Measurements from ENCODE around the gene DUSP5.

The DUSP5 gene

DNA sequence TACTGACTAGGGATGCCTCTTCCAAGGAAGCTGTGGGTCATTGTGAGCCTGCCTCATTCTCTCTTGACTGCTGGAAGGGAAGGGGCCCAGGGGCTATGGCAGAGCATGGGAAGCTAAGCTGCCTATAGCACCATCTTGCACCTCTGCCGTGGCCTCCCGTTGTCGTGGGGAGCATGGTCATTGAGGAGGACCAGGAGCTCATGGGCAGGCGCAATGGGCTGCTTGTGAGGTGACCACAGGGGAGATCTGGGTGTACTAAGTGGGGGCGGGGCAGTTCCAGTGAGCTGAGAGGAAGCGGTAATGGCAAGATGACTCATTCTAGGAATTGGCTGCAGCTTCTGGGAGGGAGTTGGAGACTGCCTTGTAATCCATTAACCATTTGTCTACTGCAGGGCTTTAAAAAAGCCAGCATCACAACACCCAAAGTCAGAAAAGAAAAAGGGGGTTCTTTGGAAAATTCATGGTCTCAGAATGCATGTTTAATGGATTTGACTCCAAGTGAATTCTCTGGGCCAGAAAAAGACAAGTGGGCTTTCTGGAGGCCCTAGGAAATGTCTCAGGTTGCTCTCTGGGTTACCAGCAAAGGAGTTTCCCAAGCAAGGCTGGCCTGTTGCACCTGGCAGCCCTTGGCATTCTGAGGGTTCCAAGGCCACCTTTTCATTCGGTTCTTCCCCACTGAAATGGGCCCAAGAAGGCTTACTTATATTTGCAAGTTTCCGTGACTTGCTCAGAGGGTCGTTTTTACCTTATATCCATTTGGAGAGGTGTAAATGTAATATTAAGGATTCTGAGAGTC is 3.6 kb downstream of the DUSP5 start:
- peaks cover 21% of the 10 kb centered on the region for H3K36me3 ChIP-seq (ENCODE audit: insufficient read depth, low read length)
- H3K9ac ChIP-seq (ENCODE audit: low read depth, low read length), result peak overlapping the region; percentile 21; the same call in 1 of the 2 replicates
- no peaks in the 10 kb centered on the region for H3K9me3 ChIP-seq (ENCODE audit: control insufficient read depth, insufficient read depth, low read length)
- H3K4me1 ChIP-seq (ENCODE audit: insufficient read depth, low read length), result peaks cover 28% of the 10 kb centered on the region

DNA sequence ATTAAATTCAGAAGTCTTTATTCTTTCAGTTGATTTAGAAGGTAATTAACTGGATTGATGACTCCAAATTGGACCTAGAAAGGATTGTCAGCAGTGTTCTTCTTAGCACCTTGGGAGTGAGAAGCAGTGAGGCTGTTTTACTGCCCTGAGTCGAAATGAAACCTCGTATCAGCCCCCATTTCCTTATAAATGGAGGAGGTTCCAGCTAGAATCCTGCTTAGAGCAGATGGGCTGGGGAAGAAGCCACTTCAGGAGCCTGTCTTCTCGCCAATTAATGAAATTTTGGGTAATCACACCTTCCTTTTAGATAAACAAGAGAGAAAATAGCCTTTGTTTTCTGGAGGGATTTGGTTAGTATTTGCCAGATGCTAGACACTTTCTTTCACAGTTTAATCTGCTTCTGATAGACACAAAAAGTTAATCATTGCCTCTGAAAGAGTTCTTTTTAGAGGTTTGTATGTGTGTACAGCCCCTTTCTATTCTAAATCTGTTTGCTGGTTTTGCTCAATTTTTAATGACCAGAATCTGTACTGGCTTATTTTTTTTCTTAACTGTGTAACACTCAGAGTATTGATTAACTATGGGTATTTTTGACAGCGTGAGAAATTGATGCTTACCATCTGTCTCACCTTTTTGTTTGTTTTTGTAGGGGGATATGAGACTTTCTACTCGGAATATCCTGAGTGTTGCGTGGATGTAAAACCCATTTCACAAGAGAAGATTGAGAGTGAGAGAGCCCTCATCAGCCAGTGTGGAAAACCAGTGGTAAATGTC is 4.6 kb downstream of the DUSP5 start:
- no peaks in the 10 kb centered on the region for H3K9me3 ChIP-seq (ENCODE audit: control insufficient read depth, insufficient read depth, low read length)
- peaks cover 28% of the 10 kb centered on the region for H3K4me1 ChIP-seq (ENCODE audit: insufficient read depth, low read length)
- no peak overlapping the region for H3K9ac ChIP-seq (ENCODE audit: low read depth, low read length)
- peaks cover 26% of the 10 kb centered on the region for H3K36me3 ChIP-seq (ENCODE audit: insufficient read depth, low read length)

DNA sequence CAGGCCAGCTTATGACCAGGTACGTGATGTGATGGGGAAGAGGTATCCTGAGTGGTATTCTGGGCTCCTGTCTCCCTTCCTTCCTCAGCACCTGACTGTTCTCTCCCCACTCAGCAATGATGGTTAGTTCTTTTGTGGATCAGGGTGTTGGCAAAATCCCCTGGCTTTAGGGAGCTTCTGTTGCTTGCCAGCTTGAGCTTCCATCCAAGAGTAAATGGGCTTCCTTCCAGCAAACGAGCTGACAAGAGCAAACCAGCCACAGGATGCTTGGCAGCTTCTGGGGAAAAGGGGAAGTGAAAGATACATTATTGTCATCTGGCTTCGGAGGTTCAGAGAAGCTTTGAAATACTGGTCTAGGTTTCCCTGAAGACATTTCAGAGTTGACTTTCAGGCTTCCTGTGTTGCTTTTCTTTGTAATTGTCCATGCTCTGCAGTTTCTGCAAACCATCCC is 5.2 kb downstream of the DUSP5 start:
- Histone ChIP-seq H3K9ac (ENCODE audit: low read depth, low read length) (no peak overlapping the region), H3K4me1 (ENCODE audit: insufficient read depth, low read length) (peaks cover 32% of the 10 kb centered on the region), H3K36me3 (ENCODE audit: insufficient read depth, low read length) (peaks cover 32% of the 10 kb centered on the region), H3K9me3 (ENCODE audit: control insufficient read depth, insufficient read depth, low read length) (no peaks in the 10 kb centered on the region)

DNA sequence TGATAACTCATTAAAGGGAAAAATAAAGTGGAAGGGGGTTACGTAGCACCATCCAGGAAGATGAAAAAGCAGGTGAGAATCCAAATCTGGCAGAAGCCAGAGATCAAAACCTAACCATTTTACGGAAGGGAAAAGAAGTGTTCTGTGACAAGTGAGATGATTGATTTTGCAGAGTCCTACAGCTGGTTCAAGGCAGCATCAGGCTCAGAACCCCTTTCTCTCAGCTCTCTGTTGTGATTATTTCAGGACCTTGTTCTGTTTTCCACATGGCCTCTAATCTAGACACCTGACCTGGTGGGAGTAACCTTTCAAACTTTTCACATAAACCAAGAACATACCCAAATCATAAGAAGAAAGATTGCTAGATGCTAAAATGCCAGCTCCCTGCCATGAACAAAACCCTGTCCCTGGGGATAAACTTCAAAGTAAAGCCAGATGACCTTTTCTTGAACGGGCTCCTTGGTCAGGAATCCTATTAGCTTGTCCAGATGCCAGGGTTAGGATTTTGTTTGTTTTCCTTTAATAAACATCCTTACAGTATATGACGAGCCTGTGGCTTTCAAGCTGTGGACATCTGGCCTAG is 5.9 kb downstream of the DUSP5 start:
- Histone ChIP-seq H3K9me3 (ENCODE audit: control insufficient read depth, insufficient read depth, low read length) (no peaks in the 10 kb centered on the region), H3K4me1 (ENCODE audit: insufficient read depth, low read length) (peaks cover 33% of the 10 kb centered on the region), H3K9ac (ENCODE audit: low read depth, low read length) (no peak overlapping the region), H3K36me3 (ENCODE audit: insufficient read depth, low read length) (peaks cover 34% of the 10 kb centered on the region)

DNA sequence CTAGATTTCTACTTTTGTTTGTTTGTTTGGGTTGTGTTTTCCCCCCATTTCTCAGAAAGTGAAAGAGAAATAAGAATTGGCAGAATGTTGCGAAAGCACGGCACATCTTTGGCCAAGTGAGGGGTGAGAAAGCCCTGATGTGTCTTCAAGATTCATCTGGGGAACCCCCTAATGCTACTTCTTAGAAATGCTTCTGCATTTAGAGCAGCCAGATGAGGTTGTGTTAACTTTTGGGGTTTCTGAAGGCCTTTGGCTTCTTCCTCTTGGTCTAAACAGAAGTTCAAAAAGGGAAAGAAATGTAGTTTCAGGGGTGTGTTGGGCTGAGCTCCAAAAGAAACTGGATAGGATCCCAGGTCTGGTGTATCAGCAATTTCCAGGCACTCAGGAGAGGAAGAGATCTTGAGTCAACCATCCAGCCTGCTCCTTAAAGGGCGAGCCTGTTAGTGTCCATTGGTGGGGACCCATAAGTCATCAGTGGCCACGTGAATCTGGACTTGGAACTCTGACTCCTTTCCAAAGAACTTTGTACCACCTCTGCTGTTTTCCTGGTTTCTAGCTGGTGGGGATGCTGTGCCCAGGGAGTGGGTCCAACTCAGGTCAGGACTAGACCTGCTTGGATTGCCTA is 6.5 kb downstream of the DUSP5 start:
- H3K4me1 ChIP-seq (ENCODE audit: insufficient read depth, low read length), result peaks cover 33% of the 10 kb centered on the region
- no peak overlapping the region for H3K9ac ChIP-seq (ENCODE audit: low read depth, low read length)
- peaks cover 39% of the 10 kb centered on the region for H3K36me3 ChIP-seq (ENCODE audit: insufficient read depth, low read length)
- H3K9me3 ChIP-seq (ENCODE audit: control insufficient read depth, insufficient read depth, low read length), result no peaks in the 10 kb centered on the region

DNA sequence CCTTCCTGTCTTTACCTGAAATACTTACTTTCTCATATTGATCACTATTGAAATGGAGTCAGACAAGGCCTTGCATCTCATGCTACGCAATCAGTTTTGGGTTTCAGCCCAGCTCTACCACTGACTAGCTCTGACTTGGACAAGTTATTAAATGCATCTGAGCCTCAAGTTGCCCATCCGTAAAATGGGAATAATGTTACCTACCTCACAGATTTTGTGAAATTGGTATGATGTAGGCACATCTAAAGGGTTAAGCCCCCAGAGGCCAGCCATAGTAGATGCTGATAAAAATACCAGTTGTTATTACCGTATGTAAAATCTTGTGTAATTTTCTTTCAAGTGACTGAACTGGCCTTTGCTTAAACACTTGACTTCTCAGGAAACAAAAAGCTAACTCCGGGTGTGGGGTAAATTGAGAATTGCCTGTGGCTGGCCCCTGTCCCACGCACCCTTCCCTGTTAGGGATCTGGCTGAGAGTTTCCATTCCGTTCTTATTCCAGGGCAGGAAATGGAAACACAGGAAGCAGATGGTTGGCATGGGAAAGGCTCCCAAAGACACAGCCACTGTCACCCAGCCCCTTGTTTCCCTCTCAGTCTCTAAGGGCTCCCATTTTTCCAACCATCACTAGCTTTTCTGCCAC is 7.5 kb downstream of the DUSP5 start:
- no peak overlapping the region for H3K9ac ChIP-seq (ENCODE audit: low read depth, low read length)
- H3K4me1 ChIP-seq (ENCODE audit: insufficient read depth, low read length), result peaks cover 30% of the 10 kb centered on the region
- H3K36me3 ChIP-seq (ENCODE audit: insufficient read depth, low read length), result peaks cover 43% of the 10 kb centered on the region
- H3K9me3 ChIP-seq (ENCODE audit: control insufficient read depth, insufficient read depth, low read length), result no peaks in the 10 kb centered on the region

DNA sequence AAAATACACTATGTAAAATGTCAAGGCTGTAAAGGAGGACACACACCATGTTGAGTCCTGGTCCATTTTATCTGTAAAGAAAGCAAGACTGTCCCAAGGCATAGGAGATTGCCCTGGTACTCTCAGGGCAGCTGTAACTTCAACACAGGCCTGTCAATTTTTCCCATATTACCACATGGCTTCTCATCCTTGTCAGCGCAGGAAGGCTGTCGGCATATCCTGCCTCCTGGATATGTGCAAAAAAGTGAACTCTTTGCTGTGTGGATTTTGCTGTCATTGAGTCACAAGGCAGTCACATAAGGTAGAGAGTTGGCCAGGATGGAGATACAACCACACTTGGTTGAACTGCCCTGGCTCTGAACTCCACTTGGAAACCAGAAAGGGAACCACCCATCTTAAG is 8.7 kb downstream of the DUSP5 start:
- Histone ChIP-seq H3K36me3 (ENCODE audit: insufficient read depth, low read length) (peaks cover 49% of the 10 kb centered on the region), H3K9me3 (ENCODE audit: control insufficient read depth, insufficient read depth, low read length) (no peaks in the 10 kb centered on the region), H3K9ac (ENCODE audit: low read depth, low read length) (no peak overlapping the region), H3K4me1 (ENCODE audit: insufficient read depth, low read length) (peaks cover 20% of the 10 kb centered on the region)

DNA sequence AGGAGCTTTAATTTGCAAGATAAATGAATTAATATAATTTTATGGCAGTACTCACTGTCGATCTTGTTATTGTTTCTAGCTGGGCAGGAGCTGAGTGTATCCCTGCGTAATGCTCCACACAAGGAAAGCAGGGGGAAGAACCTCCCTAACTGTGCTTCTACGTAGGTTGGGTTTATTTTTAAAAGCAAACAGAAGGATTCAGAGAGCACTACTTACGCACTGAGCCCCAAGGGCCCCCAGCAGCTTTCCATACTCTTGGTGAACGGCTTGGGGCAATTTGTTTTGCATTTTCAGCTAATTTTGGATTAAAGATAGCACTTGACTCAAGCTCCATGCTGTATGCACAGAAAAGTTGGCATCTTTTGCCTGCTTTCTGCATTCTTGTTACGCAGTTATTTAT is 9.6 kb downstream of the DUSP5 start:
- Histone ChIP-seq H3K36me3 (ENCODE audit: insufficient read depth, low read length) (peaks cover 54% of the 10 kb centered on the region), H3K9ac (ENCODE audit: low read depth, low read length) (no peak overlapping the region), H3K9me3 (ENCODE audit: control insufficient read depth, insufficient read depth, low read length) (no peaks in the 10 kb centered on the region), H3K4me1 (ENCODE audit: insufficient read depth, low read length) (peaks cover 11% of the 10 kb centered on the region)

DNA sequence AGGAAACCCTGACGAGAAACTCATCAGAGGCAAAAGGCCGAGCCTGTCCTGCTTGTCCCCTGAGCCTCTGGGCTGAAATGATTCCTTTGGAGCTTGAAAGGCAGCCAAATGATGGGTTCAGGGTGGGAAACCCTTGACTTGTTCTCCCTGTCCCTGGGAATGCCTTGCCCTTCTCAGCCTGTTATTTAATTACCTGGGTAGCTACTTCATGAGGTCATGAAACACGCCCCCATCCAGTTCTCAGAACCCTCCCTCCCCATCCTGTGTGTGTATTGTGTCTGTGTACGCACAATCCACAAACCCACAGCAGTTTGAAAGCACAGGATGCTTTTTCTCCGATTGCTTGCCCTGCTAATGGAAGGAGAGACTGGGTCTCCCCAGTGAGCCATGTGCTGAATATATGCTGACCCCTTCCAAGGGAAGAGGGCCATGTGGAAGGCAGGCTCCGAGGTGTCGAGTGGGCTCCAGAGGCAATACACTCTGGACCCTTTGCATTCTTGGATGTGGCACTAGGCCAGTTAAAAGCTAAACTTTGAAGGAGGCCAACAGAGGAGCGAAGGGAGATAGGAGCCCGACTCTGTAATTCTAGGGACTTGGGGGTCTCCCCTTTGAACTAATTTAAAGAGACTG is 10.6 kb downstream of the DUSP5 start:
- peaks cover 5% of the 10 kb centered on the region; the same call in 1 of the 2 replicates for H3K4me1 ChIP-seq (ENCODE audit: insufficient read depth, low read length)
- no peaks in the 10 kb centered on the region for H3K9me3 ChIP-seq (ENCODE audit: control insufficient read depth, insufficient read depth, low read length)
- no peak overlapping the region for H3K9ac ChIP-seq (ENCODE audit: low read depth, low read length)
- H3K36me3 ChIP-seq (ENCODE audit: insufficient read depth, low read length), result peaks cover 58% of the 10 kb centered on the region

DNA sequence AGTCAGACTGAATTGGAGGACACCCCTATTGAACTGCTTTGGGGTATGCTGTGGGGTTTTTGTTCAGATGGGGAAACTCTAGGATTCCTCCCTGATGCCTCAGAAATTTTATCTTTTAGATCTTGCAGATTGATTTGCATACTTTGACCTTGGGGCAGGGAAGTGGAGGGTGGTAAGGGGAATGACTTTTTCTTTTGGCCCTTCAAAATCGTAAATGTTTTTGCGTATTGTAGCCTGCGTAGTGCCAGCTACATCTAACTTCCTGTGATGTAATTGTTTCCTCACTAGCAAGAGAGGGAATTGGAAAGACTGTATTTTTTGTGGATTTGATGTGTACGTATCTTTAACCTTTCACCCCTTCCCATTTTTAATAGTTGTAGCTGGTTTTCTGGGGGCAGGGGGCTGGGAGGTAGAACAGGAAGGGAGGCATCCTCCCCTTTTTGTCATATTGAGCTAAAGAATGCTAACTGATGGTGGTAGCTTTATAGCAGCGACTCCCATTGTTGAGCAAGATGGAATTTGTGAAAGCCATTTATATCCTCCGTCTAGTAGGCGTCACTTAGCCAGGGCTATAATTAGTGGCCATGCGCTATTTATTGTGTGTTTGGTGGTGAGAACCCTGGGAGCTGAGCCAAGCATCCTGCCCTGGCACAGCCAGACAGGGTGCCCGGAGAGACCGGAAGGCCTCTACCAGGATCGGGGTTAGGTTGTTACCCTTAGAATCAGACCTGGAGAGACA is 11.3 kb downstream of the DUSP5 start:
- H3K9ac ChIP-seq (ENCODE audit: low read depth, low read length), result no peak overlapping the region
- H3K9me3 ChIP-seq (ENCODE audit: control insufficient read depth, insufficient read depth, low read length), result no peaks in the 10 kb centered on the region
- H3K4me1 ChIP-seq (ENCODE audit: insufficient read depth, low read length), result peaks cover 5% of the 10 kb centered on the region; the same call in 1 of the 2 replicates
- H3K36me3 ChIP-seq (ENCODE audit: insufficient read depth, low read length), result peaks cover 54% of the 10 kb centered on the region

DNA sequence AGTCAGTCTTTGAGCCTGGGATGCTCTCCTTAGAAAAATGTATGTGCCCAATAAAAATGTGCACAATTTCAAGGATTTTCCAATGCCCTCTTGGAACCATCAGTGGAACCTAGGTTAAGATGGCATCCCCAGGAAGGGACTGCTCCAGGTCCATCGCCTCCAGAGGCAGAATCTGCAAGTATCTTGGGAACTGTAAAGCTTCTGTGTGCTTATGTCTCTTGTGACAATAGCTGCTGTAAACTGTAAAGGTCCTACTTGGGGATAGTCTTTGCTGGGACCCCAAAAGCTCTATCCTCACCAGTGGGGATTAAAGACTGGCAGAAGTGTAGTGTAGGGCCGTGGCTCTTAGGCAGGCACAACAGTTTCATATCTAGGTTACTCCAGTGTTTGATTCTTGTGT is 11.9 kb downstream of the DUSP5 start:
- H3K4me1 ChIP-seq (ENCODE audit: insufficient read depth, low read length), result peaks cover 5% of the 10 kb centered on the region; the same call in 1 of the 2 replicates
- no peak overlapping the region for H3K9ac ChIP-seq (ENCODE audit: low read depth, low read length)
- H3K9me3 ChIP-seq (ENCODE audit: control insufficient read depth, insufficient read depth, low read length), result no peaks in the 10 kb centered on the region
- H3K36me3 ChIP-seq (ENCODE audit: insufficient read depth, low read length), result peaks cover 53% of the 10 kb centered on the region

DNA sequence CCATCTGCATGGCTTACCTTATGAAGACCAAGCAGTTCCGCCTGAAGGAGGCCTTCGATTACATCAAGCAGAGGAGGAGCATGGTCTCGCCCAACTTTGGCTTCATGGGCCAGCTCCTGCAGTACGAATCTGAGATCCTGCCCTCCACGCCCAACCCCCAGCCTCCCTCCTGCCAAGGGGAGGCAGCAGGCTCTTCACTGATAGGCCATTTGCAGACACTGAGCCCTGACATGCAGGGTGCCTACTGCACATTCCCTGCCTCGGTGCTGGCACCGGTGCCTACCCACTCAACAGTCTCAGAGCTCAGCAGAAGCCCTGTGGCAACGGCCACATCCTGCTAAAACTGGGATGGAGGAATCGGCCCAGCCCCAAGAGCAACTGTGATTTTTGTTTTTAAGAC is 12.4 kb downstream of the DUSP5 start:
- Histone ChIP-seq H3K36me3 (ENCODE audit: insufficient read depth, low read length) (peaks cover 50% of the 10 kb centered on the region), H3K4me1 (ENCODE audit: insufficient read depth, low read length) (peaks cover 5% of the 10 kb centered on the region; the same call in 1 of the 2 replicates), H3K9ac (ENCODE audit: low read depth, low read length) (no peak overlapping the region), H3K9me3 (ENCODE audit: control insufficient read depth, insufficient read depth, low read length) (no peaks in the 10 kb centered on the region)

DNA sequence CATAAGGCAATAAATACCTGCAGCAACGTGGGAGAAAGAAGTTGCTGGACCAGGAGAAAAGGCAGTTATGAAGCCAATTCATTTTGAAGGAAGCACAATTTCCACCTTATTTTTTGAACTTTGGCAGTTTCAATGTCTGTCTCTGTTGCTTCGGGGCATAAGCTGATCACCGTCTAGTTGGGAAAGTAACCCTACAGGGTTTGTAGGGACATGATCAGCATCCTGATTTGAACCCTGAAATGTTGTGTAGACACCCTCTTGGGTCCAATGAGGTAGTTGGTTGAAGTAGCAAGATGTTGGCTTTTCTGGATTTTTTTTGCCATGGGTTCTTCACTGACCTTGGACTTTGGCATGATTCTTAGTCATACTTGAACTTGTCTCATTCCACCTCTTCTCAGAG is 13.0 kb downstream of the DUSP5 start:
- Histone ChIP-seq H3K9me3 (ENCODE audit: control insufficient read depth, insufficient read depth, low read length) (no peaks in the 10 kb centered on the region), H3K4me1 (ENCODE audit: insufficient read depth, low read length) (peaks cover 5% of the 10 kb centered on the region; the same call in 1 of the 2 replicates), H3K9ac (ENCODE audit: low read depth, low read length) (no peak overlapping the region), H3K36me3 (ENCODE audit: insufficient read depth, low read length) (peaks cover 45% of the 10 kb centered on the region)
